H1 (cell line): ENCODE measurements around the gene GMPPA. TPM values are rescaled to one million over a fixed set of nuclear protein-coding genes. Genes with fewer than 3 reads are reported as not detected.
A peak's percentile ranks its signal among the peaks of the same experiment; 100 is the strongest.

Experiments
- CTCF ChIA-PET: fragments of 300-600 bp; sonication (Branson Sonifier 250); formaldehyde crosslinking; loops from one replicate; lab custom pipeline; 2021; ENCODE audit not compliant: partially characterized antibody; lab: Charles Lee
- POLR2A ChIA-PET: fragments of 300-600 bp; sonication (Branson Sonifier 250); formaldehyde crosslinking; loops from one replicate; lab custom pipeline; 2021; ENCODE audit warnings: inconsistent platforms; ENCODE audit not compliant: partially characterized antibody; lab: Charles Lee
- DNase-seq, 2 experiments: peaks; one replicate each; pipeline versions ENCODE4 v3.0.0 to v3.0.0-alpha.2; 2010 to 2022; ENCODE audit warnings: low spot score in 2 of 2, low read depth in 1 of 2, mixed read lengths in 1 of 2
- FAIRE-seq: peaks from 2 replicates; lab custom pipeline; 2011; peaks lifted over from hg19 to GRCh38; lab: Jason Lieb, UNC
- H2AFZ ChIP-seq: 2 replicates; pipeline ENCODE4 v1.8.1; 2012; ENCODE audit warnings: low read length, inconsistent platforms
- H2AK5ac ChIP-seq: 2 replicates; pipeline ENCODE4 v1.6.1; 2013; ENCODE audit warnings: low read depth, low read length
- H2BK120ac ChIP-seq: replicated peaks from 2 replicates; pipeline ENCODE3; 2013; ENCODE audit warnings: low read depth, low read length, inconsistent platforms
- H2BK12ac ChIP-seq: 2 replicates; pipeline ENCODE4 v1.6.1; 2013; ENCODE audit warnings: low read depth, low read length
- H2BK15ac ChIP-seq: 2 replicates; pipeline ENCODE4 v1.6.1; 2013; ENCODE audit warnings: low read length
- H2BK20ac ChIP-seq: 2 replicates; pipeline ENCODE4 v1.6.1; 2013; ENCODE audit warnings: low read length
- H2BK5ac ChIP-seq: 2 replicates; pipeline ENCODE4 v1.6.1; 2013; ENCODE audit warnings: low read depth, low read length
- H3K14ac ChIP-seq: 2 replicates; pipeline ENCODE4 v1.6.1; 2013; ENCODE audit warnings: inconsistent platforms; ENCODE audit not compliant: insufficient read length
- H3K18ac ChIP-seq: 2 replicates; pipeline ENCODE4 v1.6.1; 2013; ENCODE audit warnings: low read length; ENCODE audit errors: extremely low read depth
- H3K23ac ChIP-seq: 2 replicates; pipeline ENCODE4 v1.6.1; 2013; ENCODE audit warnings: inconsistent platforms; ENCODE audit not compliant: insufficient read length
- H3K23me2 ChIP-seq: 2 replicates; pipeline ENCODE4 v1.6.1; 2013; ENCODE audit warnings: low read depth, low read length
- H3K27ac ChIP-seq: 2 replicates; pipeline ENCODE4 v1.6.1; 2011; ENCODE audit warnings: low read depth, low read length, inconsistent platforms
- H3K27me3 ChIP-seq, 4 experiments: replicated peaks in 1 of 4; 1 replicate in 1 of 4; 2 replicates in 3 of 4; pipeline versions ENCODE4 v1.6.1 to v1.8.1; 2011 to 2013; ENCODE audit warnings: low read length in 3 of 4, mild to moderate bottlenecking in 3 of 4, inconsistent platforms in 2 of 4, mixed read lengths in 2 of 4, moderate library complexity in 1 of 4; ENCODE audit not compliant: control insufficient read depth in 3 of 4, insufficient read depth in 3 of 4; ENCODE audit errors: extremely low read depth in 1 of 4
- H3K36me3 ChIP-seq, 4 experiments: 2 replicates each; pipeline versions ENCODE4 v1.6.1 to v1.8.1; 2011 to 2013; ENCODE audit warnings: mild to moderate bottlenecking in 4 of 4, low read length in 3 of 4, moderate library complexity in 2 of 4, control low read depth in 1 of 4, inconsistent platforms in 1 of 4; ENCODE audit not compliant: insufficient read depth in 4 of 4, control insufficient read depth in 2 of 4
- H3K4ac ChIP-seq: replicated peaks from 2 replicates; pipeline ENCODE3; 2013; ENCODE audit warnings: low read length, low read depth, mixed read lengths, inconsistent platforms; ENCODE audit not compliant: insufficient read length
- H3K4me1 ChIP-seq, 4 experiments: replicated peaks in 1 of 4; 1 replicate in 1 of 4; 2 replicates in 3 of 4; pipeline versions ENCODE4 v1.6.1 to v1.8.1; 2011 to 2013; ENCODE audit warnings: low read length in 3 of 4, inconsistent platforms in 2 of 4, mixed read lengths in 1 of 4; ENCODE audit not compliant: insufficient read depth in 4 of 4, control insufficient read depth in 3 of 4
- H3K4me2 ChIP-seq, 2 experiments: 2 replicates each; pipeline versions ENCODE4 v1.6.1 to v1.8.1; 2011 to 2013; ENCODE audit warnings: low read depth in 2 of 2, low read length in 2 of 2, control low read depth in 1 of 2, inconsistent platforms in 1 of 2, mild to moderate bottlenecking in 1 of 2; ENCODE audit not compliant: insufficient read depth in 1 of 2
- H3K4me3 ChIP-seq, 4 experiments: fragments of 200-600, 300-600 bp in 1 of 4; sonication (generic), shearing (Covaris generic), sonication (Bioruptor Twin) in 1 of 4; 2 replicates each; pipeline versions ENCODE4 v1.5.1 to v1.8.1; 2011 to 2016; ENCODE audit warnings: low read length in 4 of 4, low read depth in 3 of 4, control low read depth in 2 of 4, inconsistent platforms in 2 of 4, mild to moderate bottlenecking in 2 of 4, mixed read lengths in 1 of 4, moderate library complexity in 1 of 4; ENCODE audit not compliant: insufficient read depth in 2 of 4; ENCODE audit errors: extremely low read depth in 1 of 4
- H3K56ac ChIP-seq: replicated peaks from 2 replicates; pipeline ENCODE3; 2013; ENCODE audit warnings: low read depth, mild to moderate bottlenecking, mixed read lengths, low read length, inconsistent platforms; ENCODE audit not compliant: insufficient read length
- H3K79me1 ChIP-seq: 2 replicates; pipeline ENCODE4 v1.6.1; 2013; ENCODE audit warnings: low read depth, low read length, control low read depth
- H3K79me2 ChIP-seq, 2 experiments: 2 replicates each; pipeline versions ENCODE4 v1.6.1 to v1.8.1; 2012 to 2013; ENCODE audit warnings: low read length in 2 of 2, mild to moderate bottlenecking in 2 of 2, inconsistent platforms in 1 of 2; ENCODE audit not compliant: insufficient read depth in 2 of 2, control insufficient read depth in 1 of 2
- H3K9ac ChIP-seq, 4 experiments: replicated peaks in 1 of 4; 1 replicate in 1 of 4; 2 replicates in 3 of 4; pipeline versions ENCODE4 v1.6.1 to v1.8.1; 2011 to 2013; ENCODE audit warnings: low read depth in 3 of 4, low read length in 3 of 4, control low read depth in 2 of 4, mild to moderate bottlenecking in 2 of 4, moderate library complexity in 2 of 4, inconsistent platforms in 1 of 4; ENCODE audit errors: extremely low read depth in 1 of 4
- H3K9me3 ChIP-seq, 2 experiments: 2 replicates each; pipeline versions ENCODE4 v1.6.1 to v1.8.1; 2012 to 2013; ENCODE audit warnings: mild to moderate bottlenecking in 2 of 2, moderate library complexity in 2 of 2, control low read depth in 1 of 2, inconsistent platforms in 1 of 2, low read depth in 1 of 2, low read length in 1 of 2, mixed read lengths in 1 of 2; ENCODE audit not compliant: insufficient read depth in 2 of 2
- H4K20me1 ChIP-seq, 2 experiments: replicated peaks in 1 of 2; 2 replicates each; pipeline versions ENCODE3 to v1.8.1; 2011 to 2013; ENCODE audit warnings: inconsistent platforms in 2 of 2, low read length in 2 of 2, mild to moderate bottlenecking in 1 of 2; ENCODE audit not compliant: insufficient read depth in 2 of 2, control insufficient read depth in 1 of 2
- H4K5ac ChIP-seq: 2 replicates; pipeline ENCODE4 v1.6.1; 2013; ENCODE audit warnings: low read length, low read depth, mixed read lengths, inconsistent platforms; ENCODE audit not compliant: insufficient read length
- H4K8ac ChIP-seq: 2 replicates; pipeline ENCODE4 v1.8.0; 2013; ENCODE audit warnings: mild to moderate bottlenecking, moderate library complexity, low read length, inconsistent platforms; ENCODE audit not compliant: insufficient read depth; ENCODE audit errors: extremely low read depth
- H4K91ac ChIP-seq: replicated peaks from 2 replicates; pipeline ENCODE3; 2013; ENCODE audit warnings: low read length, mixed read lengths, inconsistent platforms; ENCODE audit not compliant: insufficient read length
- CTCF ChIP-seq, 3 experiments: IDR thresholded peaks; 1 replicate in 2 of 3; 2 replicates in 1 of 3; pipeline versions ENCODE4 v1.5.1 to v1.6.1; 2011; ENCODE audit warnings: low read length in 3 of 3, mild to moderate bottlenecking in 3 of 3, inconsistent platforms in 2 of 3, low read depth in 1 of 3, moderate library complexity in 1 of 3; ENCODE audit not compliant: insufficient read depth in 1 of 3; ENCODE audit errors: control extremely low read depth in 1 of 3
- POLR2AphosphoS5 ChIP-seq: IDR thresholded peaks from 2 replicates; pipeline ENCODE4 v1.6.1; 2011; ENCODE audit warnings: low read depth, low read length
- RAD21 ChIP-seq, 2 experiments: IDR thresholded peaks in 1 of 2; conservative IDR thresholded peaks in 1 of 2; 2 replicates each; pipeline ENCODE4 v1.6.1; 2011; ENCODE audit warnings: low read depth in 2 of 2, low read length in 2 of 2, improper control_type of control experiment in 1 of 2, inconsistent platforms in 1 of 2, mild to moderate bottlenecking in 1 of 2, moderate library complexity in 1 of 2
- WGBS, 2 experiments: shearing (Covaris generic) in 1 of 2; methylation state at CpG; one replicate each; pipeline versions ENCODE4 v1.1.6 to v1.1.7; 2013 to 2015; ENCODE audit warnings: low lambda C conversion rate in 2 of 2, mixed read lengths in 2 of 2, inconsistent platforms in 1 of 2, low coverage in 1 of 2, missing lambda C conversion rate in 1 of 2; ENCODE audit not compliant: insufficient replicate concordance in 2 of 2, insufficient coverage in 1 of 2, insufficient read length in 1 of 2; ENCODE audit errors: extremely low coverage in 1 of 2, missing lambda C conversion rate in 1 of 2; 5-methylcytosine and 5-hydroxymethylcytosine counted together
- polyA plus RNA-seq, 7 experiments: library from polyadenylated mRNA; depleted of rRNA in 3 of 7; stranded (reverse) in 5 of 7; unstranded in 2 of 7; fragments of >200 nt in 5 of 7; fragments of 200-250 nt in 2 of 7; gene quantifications; 1 replicate in 5 of 7; 2 replicates in 1 of 7; 4 replicates in 1 of 7; pipeline versions ENCODE4 v1.2.1 to v1.2.3, GENCODE V29; 2011 to 2013; ENCODE audit warnings: missing spikeins in 2 of 7, mixed read lengths in 2 of 7
- total RNA-seq: library from RNA; stranded (reverse); fragmentation: NEBNext Ultra II Directional; extraction: Animal tissue kit (Norgen Biotek cat#: 25700); gene quantifications from 2 replicates; pipeline ENCODE4 v1.2.1, GENCODE V29; 2021

The GMPPA gene
- total and polyA plus RNA-seq, 2 of the 8 experiments (the other 6 are each of a cell fraction or from before 2014, with no cell fraction given): 34.3 to 98.8 TPM

- Histone ChIP-seq H4K20me1 (peaks cover 10 to 11% of the 10 kb centered on the region in 2 experiments), H3K27ac (no peak overlapping the region), H2BK12ac (no peak overlapping the region), H2AFZ (no peak overlapping the region), H4K5ac (no peak overlapping the region), H4K8ac (no peak overlapping the region; the same call in 1 of the 2 replicates), H3K36me3 (peaks cover 4 to 22% (median 12%) of the 10 kb centered on the region in 4 experiments; a peak in 6 of 8 replicates), H2BK5ac (peak overlapping the region; percentile 75; the same call in 1 of the 2 replicates), H3K4me3 (no peak overlapping the region), H2BK120ac (no peak overlapping the region), H3K4ac (no peak overlapping the region), H3K14ac (no peak overlapping the region), H3K4me2 (peak overlapping the region; percentile 1 to 32; a peak in 3 of 4 replicates), H3K56ac (no peak overlapping the region), H3K9ac (no peak overlapping the region), H4K91ac (no peak overlapping the region), H3K23me2 (peaks cover 9% of the 10 kb centered on the region; the same call in 1 of the 2 replicates), H3K79me2 (peaks cover 0 to 6% of the 10 kb centered on the region in 2 experiments; a peak in 1 of 4 replicates), H3K4me1 (peaks cover 5 to 25% (median 16%) of the 10 kb centered on the region in 4 experiments), H3K79me1 (peaks cover 4% of the 10 kb centered on the region; the same call in 1 of the 2 replicates), H3K9me3 (no peaks in the 10 kb centered on the region), H2BK15ac (no peak overlapping the region; the same call in 1 of the 2 replicates), H3K23ac (no peak overlapping the region), H3K18ac (peak overlapping the region; percentile 6), H2BK20ac (no peak overlapping the region), H2AK5ac (no peak overlapping the region), H3K27me3 (no peaks in the 10 kb centered on the region; a peak in 1 of 7 replicates)
- FAIRE-seq (no peak), DNase-seq (no peak)
- POLR2A ChIA-PET: interaction anchor here (0.6 to 5.4 kb wide), 14 partner anchors 10 to 113 kb away, joined by 3 to 23 read pairs (median 4); partner anchors contain the start of genes GMPPA and STK11IP
- WGBS, 2 experiments: 63% methylated on average over 6 of the region's 15 CpGs; no CpG with 5 or more reads in 1 of the 2 experiments
- CTCF ChIA-PET: interaction anchor here (0.6 to 113.1 kb wide), 25 partner anchors 16 to 317 kb away, joined by 3 to 7248 read pairs (median 6); partner anchors contain the start of genes ASIC4, DES, DNAJB2 and GMPPA
- no peak for TF ChIP-seq POLR2AphosphoS5
- peak in 1 of 2 experiments; percentile 26; a peak in 1 of 4 replicates for TF ChIP-seq RAD21 (IDR thresholded peaks at IDR 0.05 in 1 of 2, conservative IDR thresholded peaks at IDR 0.05 in 1 of 2; ENCODE audit: low read depth in 2 of 2, low read length in 2 of 2)
- TF ChIP-seq CTCF (IDR thresholded peaks at IDR 0.05; ENCODE audit: control extremely low read depth in 1 of 3, insufficient read depth in 1 of 3, low read depth in 1 of 3, low read length in 3 of 3): peak in 1 of 3 experiments; percentile 25; a peak in 1 of 4 replicates
Observed at GRCh38 chr2:219537657-219538488, 39.2 kb downstream of the GMPPA start.
